IPS-NIHi7 (cell line): ENCODE results near the gene DCLRE1C.
"Not testable (repeated sequence)": the region's sequence is repeated elsewhere in the genome, so short reads cannot be mapped to it uniquely, and the experiment has no call there.

Experiments
- DNase-seq: peaks from one replicate; pipeline ENCODE4 v3.0.0; 2012; ENCODE audit warnings: mixed read lengths; ENCODE audit errors: extremely low spot score

Gene DCLRE1C

DNA sequence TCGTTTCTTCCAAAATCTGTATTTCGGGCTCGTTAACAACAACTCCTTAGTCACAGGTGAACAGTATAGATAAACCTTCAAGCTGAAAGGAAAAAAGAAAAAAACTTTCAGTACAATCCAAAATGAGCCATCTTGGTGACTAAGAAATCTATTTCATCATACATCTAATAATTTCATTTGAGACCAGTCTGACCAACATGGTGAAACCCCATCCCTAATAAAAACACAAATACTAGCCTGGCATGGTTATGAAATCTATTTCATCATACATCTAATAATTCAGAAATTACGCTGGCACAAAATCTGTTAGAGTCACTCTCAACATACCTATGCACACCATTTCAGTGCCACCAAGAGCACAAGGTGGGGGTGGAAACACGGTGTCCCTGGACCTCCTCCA, 8.8 kb downstream of the DCLRE1C start:
- no peak for DNase-seq

DNA sequence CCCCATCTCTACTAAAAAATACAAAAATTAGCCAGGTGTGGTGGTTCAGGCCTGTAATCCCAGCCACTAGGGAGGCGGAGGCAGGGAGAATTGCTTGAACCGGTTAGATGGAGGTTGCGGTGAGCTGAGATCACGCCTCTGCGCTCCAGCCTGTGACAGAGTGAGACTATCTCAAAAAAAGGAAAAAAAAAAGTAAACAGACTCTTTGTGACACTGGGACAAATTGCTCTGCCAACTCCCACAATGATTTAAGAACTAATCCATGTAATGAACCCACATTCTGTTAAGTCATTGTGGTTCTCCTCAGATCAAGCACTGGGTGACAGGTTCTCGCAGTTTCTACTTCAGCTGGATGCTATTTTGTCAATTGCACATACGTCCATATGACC, 11.0 kb downstream of the DCLRE1C start:
- DNase-seq, result not testable (repeated sequence)

DNA sequence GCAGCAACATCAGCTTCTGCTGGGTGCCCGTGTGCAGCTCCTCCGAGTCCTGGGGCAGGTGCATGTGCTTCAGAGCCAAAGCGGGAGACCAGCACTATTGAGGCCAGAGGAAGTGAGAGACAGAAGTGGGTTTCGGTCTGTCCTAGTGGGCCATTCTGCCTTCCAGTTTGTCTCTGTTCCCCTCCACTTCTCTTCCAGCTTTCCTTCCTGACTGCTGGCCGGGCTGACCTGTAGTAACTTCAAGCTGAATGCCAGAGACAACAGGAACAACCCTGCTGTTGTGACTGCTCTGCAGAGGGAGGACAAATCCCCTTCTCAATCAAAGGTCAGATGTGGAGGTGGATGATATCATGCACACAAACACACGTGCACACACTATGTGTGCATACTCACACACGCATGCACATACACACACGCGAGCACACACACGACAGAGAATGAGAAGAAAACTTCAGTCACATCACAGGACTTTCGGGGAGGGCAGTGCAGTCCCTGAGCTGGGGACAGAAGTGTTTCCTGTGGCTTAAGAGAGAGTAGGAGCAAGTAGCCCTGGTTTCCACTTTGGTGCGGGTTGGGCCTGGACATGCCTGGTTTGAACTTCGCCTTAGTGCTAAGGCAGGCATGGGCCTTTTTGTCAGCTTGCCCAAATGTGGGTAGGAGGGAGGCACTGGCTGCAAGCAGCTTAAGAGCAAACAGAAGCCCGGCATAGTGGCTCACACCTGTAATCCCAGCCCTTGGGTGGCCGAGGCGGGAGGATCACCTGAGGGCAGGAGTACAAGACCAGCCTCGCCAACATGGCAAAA, 11.5 kb downstream of the DCLRE1C start:
- DNase-seq, result not testable (repeated sequence)

DNA sequence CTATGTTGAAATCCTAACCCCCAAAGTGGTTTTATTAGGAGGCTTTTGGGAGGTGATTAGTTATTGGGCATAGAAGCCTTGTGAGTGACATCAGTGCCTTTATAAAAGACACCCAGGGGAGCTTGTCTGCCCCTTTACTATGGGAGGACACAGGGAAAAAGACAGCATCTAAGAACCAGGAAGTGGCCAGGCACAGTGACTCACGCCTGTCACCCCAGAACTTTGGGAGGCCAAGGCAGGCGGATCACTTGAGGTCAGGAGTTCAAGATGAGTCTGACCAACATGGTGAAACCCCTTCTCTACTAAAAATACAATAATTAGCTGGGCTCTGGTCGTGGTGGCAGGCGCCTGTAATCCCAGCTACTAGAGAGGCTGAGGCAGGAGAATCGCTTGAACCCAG, 14.9 kb downstream of the DCLRE1C start:
- DNase-seq, result not testable (repeated sequence)

DNA sequence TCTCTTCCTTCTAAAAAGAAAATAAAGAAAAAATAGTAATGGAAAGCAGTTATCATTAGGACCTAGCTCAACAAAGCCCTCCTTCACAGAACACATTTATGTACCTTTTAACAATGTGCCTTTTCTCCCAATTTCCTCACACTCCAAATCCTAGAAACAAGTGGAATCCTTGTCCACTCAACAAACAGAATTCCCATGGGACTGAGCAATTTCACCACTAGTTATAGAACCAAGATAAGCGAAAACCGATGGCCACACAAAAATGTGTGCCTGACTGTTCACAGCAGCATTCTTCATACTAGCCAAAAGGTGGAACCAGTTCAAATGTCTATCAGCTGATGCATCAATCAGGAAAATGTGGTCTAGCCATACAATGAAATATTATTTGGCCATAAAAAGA, 17.3 kb downstream of the DCLRE1C start:
- DNase-seq, result no peak

DNA sequence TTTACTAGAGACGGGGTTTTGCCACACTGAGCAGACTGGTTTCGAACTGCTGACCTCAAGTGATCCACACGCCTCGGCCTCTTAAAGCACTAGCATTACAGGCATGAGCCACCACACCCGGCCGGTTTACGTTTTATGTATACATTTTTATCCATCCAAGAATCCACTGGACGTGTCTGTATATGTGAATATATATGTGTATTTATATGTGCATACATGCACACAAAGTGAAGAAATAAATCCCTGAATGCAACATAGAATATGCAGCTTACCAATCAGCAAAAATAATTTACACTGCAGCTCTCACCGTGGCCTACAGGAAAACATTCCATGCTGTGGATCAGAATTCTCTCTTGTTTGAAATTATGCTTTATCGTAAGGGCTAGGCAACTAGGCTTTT, 23.3 kb downstream of the DCLRE1C start:
- no peak for DNase-seq

DNA sequence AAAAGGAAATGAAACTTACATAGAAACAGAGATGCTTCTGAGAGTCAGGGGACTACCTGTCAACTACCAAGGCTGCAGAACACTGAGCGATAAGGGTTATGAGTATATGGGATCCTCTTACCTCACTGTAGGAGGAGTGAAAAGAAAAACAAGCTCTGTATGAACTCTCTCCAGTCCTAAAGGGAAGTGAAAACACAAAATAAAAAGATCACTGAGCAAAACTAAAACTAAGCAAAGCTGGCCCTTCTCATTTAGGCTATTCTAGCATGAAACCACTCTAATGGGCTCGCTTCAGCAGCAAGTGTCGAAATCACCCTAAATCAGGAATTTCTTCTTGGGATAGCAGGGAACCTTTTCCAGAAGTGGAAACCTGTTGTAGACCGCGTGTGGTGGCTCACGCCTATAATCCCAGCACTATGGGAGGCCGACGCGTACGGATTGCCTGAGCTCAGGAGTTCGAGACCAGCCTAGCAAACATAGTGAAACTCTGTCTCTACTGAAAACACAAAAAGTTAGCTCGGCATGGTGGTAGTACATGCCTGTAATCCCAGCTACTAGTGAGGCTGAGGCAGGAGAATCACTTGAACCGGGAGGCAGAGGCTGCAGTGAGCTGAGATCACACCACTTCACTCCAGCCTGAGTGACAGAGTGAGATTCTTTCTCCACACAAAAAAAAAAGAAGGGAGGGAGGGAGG, 27.0 kb downstream of the DCLRE1C start:
- no peak for DNase-seq

DNA sequence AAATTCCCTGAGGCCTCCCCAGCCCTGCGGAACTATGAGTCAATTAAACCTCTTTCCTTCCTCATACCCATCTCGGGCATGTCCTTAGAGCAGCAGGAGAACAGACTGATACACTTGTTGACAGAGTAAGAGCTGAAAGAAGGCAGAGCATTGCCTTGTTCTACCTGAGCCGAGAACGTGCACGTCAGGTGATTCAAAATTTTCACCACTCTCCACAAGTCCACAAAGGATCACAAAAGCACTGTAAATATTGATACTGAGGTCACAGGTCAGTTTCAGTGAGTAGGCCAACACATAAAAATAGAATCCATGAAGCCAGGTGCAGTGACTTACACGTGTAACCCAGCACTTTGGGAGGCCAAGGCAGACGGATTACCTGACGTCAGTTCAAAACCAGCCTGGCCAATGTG, 27.8 kb downstream of the DCLRE1C start:
- no peak for DNase-seq

DNA sequence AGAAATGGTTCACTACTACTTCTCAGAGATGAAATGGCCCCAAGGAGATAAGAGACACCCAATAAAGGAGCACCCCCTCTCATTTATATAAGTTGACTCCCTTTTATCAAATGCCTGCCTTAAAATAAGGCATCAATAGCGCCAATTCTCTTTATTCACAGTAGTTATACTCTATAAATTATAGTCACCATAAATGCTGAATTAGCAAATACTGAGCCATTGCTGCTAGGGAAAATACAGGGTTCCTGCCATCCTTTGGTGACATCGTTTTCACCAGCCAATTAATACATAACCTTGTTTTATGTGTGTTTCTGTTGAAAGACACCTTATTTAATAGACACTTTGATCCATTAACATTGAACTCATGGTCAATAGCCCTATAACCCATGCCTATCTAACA, 28.6 kb downstream of the DCLRE1C start:
- no peak for DNase-seq

DNA sequence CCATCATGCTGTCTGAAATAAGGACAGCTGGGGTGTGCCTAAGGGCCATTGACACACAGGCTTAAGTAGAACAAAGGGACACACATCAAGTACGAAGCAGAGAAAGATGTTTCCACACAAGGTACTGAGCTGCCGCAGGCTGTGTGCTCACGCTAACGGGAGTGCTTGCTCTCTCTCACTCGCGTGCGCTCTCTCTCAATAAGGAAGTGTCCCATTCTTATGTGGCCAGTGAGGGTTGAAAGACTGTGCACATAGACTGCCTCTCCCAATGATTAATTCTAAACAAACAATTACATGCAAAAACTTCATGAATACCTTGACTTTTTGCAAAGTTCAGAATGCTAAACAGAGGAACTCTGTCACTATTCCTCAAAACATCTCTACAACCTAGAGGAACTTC, 29.9 kb downstream of the DCLRE1C start:
- no peak for DNase-seq

DNA sequence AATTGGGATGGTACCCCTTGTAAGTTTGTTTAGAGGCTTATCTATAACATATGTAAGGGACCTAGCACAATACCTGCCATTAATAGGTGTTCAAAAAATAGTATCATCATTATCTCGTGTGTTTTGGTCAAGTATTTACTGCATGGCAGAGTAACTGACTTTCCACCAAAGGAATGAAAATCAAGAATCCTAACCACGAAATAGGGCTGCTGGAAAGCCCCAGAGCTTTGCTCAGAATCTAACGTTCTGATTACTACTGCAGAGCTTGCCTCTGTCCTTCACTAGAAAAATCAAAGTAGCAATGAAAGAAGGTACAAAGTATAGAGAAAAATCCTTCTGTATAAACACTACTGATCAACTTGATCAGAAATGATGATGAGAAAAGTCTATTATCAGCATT, 34.9 kb downstream of the DCLRE1C start:
- DNase-seq, result no peak

DNA sequence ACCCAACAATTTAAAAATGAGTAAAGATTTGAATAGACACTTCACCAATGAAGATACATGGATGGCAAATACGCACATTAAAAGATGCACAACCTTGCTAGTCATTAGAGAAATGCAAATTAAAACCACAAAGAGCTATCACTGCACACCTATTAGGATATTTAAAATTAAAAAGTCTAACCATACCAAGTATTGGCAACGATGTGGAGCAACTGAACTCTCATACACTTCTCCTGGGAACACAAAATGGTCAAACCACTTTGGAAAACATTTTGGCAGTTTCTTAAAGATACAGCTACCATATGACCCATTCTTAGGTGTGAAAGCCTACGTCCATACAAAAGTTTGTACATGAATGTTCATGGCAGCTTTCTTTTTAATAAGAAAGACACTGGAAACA, 36.1 kb downstream of the DCLRE1C start:
- no peak for DNase-seq

DNA sequence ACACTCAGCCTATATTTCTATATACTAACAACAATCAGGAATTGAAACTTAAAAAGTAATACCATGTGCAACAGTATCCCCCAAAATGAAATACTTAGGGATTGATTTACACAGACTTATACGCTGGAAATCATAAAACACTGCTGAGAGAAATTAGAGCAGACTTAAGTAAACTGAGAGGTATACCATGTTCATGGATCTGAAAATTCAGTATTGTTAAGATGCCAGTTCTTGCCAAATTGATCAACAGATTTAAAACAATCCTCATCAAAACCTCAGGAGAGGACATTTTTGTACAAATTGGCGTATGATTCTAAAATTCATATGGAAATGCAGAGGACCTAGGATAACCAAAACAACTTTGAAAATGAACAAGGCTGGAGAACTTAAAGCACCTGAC, 37.3 kb downstream of the DCLRE1C start:
- no peak for DNase-seq

DNA sequence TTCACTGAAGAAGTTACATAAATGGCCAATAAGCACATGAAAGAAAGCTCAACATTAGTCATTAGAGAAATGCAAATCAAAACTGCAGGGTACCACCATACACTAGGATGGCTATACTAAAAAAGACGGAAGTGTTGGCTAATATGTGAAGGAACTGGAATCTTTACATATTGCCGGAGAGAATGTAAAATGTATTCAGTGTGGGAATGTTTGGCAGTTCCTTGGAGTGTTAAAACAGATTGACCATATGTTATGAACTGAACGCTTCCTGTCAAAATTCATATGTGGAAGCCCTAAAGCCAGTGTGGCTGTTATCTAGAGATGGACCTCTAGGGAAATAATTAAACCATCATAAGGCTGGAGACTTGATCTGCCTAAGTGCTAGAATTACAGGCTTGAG, 42.1 kb downstream of the DCLRE1C start:
- no peak for DNase-seq

DNA sequence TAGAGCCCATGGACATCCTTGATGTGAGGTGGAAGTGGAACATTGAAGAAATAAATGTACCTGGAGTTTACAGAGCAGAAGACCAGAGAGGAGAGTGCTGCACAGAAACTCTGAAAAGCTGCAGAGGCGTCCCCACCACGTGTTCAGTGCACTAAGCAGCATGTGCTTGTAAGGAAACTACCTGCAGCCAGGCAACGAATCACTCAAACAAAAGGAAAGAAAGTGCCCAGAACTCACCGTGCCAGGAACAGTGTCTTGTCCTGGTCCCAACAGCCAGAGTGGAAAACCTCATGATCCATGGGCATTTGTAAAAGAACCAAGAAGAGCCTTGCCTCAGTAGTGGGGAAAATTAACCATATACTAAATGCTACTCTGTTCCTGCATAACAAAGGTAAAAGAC, 42.9 kb downstream of the DCLRE1C start:
- DNase-seq, result no peak

DNA sequence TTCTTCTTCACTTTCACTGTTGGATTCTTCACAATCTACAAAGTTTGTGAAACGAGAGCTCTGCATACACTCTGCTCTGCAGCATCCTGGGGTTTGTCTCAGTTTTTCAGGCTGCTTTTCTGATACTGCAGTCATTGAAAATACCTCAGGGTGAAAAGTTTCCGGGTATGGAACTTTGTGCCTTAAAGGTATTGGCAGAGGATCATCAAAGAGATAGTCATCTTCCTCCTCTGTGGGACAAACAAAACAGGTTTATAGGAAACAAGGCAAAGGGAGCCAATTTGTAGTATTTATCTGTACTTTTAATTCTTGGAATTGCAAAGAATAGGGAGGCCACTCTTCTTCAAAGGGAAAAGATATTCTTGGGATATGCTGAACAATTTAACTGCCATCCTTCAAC, 44.8 kb downstream of the DCLRE1C start:
- DNase-seq, result no peak

DNA sequence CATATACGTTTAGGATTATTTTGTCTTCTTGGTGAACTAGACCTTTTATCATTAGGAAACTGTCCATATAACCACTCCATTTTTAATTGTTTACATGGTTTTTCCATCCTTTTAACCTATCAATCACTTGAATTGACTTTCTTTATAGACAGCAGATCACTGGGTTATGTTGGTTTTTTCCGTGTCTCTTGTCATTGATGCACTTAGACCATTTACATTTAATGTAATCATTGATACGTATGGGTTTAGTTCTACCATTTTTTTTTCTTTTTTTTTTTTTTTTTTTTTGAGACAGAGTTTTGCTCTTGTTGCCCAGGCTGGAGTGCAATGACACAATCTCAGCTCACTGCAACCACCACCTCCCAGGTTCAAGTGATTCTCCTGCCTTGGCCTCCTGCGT, 46.3 kb downstream of the DCLRE1C start:
- not testable (repeated sequence) for DNase-seq

DNA sequence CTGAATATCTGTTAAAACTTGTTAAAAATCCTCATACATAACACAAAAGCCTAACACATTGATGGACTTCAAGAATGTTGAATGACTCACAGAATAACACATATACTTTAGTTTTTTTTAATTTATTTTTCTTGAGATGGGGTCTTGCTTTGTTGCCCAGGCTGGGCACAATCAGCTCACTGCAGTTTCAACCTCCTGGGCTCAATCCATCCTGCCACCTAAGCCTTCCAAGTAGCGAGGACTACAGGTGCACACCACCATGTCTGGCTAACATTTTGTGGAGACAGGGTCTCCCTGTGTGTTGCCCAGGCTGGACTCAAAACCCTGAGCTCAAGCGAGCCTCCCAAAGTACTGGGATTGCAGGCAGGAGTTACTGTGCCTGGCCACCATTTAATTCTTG, 47.1 kb downstream of the DCLRE1C start:
- DNase-seq, result no peak

DNA sequence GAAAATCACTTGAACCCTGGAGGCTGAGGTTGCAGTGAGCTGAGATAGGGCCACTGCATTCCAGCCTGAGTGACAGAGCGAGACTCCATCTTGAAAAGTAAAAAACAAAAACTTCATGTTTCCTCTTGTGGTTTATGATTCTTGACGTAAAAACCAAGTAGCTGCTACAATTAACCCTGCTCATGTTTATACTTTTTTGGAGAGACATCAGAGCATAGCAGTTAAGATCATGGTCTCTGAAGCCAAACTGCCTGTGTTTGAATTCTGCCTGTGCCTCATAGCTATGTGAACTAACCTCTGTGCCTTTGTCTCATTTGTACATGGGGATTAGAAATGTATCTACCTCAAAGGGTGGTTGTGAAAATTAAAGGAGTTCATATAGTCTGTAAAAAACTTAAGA, 48.0 kb downstream of the DCLRE1C start:
- no peak for DNase-seq

DNA sequence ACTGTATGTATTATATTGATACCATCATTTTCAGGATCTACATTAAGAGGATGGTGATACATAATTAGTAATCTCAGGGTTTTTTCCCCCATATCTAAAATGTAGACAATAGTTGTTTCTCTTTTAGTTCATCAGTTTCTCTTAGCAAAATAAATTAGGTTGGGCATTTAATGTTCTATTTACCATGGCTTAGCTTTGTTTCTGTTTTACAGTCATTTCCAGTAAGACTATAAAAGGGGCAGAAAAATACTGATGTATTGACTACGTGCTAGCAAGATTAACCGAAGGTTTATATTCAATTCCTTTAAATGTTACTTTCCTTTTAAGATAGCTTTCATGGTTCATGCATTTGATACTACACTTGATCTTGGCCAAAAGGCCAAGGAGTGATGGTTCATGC, 49.0 kb downstream of the DCLRE1C start:
- no peak for DNase-seq

DNA sequence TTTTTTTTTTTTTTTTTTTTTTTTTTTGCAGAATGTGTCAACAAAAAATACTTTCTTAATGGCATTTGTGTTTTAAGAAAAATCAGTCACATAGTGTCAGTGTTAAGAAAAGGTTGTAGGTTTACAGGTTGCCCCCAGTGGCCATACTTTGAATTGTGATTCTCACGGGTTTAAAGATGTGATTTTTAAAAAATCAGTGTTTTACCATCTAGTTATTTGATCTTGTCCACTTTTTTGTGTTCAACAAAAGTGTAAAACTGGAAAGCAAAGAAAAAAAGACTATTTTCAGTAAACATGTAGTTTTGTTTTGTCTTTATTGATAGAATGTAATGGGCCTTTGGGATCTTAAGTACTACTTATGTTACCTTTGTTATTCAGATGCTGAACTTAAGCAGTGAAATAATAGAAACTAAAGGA, 49.6 kb downstream of the DCLRE1C start:
- DNase-seq, result peak; percentile 28

DNA sequence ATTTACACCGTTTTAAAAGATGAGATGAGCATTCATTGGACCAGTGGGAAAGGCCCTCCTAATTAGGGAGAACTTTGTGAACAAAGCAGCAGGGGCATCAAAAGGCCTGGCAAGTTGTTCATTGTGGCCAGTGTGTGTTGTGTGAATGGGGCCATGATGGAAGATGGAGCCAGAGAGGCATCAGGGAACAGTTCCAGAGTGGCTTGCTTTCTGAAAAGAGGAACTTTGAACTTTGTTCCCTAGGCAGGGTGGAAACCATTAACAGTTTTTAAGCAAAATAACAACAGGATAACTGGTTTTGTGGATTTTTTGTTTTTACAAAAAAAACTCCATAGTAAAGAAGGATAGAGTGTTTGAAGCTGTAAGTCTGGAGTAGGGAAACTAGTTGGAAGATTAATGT, 62.7 kb downstream of the DCLRE1C start:
- no peak for DNase-seq

DNA sequence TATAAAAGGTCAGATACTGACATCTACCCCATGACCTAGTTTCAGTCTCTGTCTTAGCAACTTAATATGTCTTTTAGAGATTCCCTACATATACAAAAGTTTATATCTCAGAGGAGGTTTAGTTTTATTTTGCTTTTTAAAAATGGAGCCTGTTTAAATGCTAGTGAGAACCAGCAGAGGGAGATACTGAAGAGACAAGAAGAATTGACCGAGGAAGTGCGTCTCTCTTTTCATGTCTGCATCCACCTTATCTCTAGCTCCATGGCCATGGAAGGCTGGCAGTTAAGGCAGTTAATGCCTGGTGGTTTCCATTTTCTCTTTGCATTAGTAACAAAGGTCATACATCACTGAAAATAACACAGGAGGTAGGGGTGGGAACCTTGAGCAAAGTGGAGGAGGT, 64.6 kb downstream of the DCLRE1C start:
- peak; percentile 35 for DNase-seq

DNA sequence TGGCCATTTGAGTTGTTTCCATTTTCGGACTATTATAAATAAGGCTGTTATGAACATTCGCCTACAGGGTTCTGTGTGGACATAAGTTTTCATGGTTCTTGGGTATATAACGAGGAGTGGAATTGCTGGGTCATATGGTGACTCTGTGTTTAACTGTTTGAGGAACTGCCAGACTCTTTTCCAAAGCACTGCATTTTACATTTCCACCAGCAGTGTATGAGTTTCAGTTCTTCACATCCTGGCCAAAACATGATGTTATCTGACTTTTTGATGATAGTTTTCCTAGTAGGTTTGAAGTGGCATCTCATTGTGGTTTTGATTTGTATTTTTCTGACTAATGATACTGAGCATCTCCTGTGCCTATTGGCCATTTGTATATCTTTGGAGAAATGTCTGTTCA, 69.8 kb downstream of the DCLRE1C start:
- DNase-seq, result no peak
